H1 (cell line): ENCODE measurements around the gene ULBP3. TPM values are rescaled to one million over a fixed set of nuclear protein-coding genes. Genes with fewer than 3 reads are reported as not detected.

Experiments used
- CTCF ChIA-PET: fragments of 300-600 bp; sonication (Branson Sonifier 250); formaldehyde crosslinking; loops from one replicate; lab custom pipeline; 2021; ENCODE audit not compliant: partially characterized antibody; lab: Charles Lee
- POLR2A ChIA-PET: fragments of 300-600 bp; sonication (Branson Sonifier 250); formaldehyde crosslinking; loops from one replicate; lab custom pipeline; 2021; ENCODE audit warnings: inconsistent platforms; ENCODE audit not compliant: partially characterized antibody; lab: Charles Lee
- DNase-seq, 2 experiments: peaks; one replicate each; pipeline versions ENCODE4 v3.0.0 to v3.0.0-alpha.2; 2010 to 2022; ENCODE audit warnings: low spot score in 2 of 2, low read depth in 1 of 2, mixed read lengths in 1 of 2
- FAIRE-seq: peaks from 2 replicates; lab custom pipeline; 2011; peaks lifted over from hg19 to GRCh38; lab: Jason Lieb, UNC
- H2AFZ ChIP-seq: 2 replicates; pipeline ENCODE4 v1.8.1; 2012; ENCODE audit warnings: low read length, inconsistent platforms
- H2AK5ac ChIP-seq: 2 replicates; pipeline ENCODE4 v1.6.1; 2013; ENCODE audit warnings: low read depth, low read length
- H2BK120ac ChIP-seq: replicated peaks from 2 replicates; pipeline ENCODE3; 2013; ENCODE audit warnings: low read depth, low read length, inconsistent platforms
- H2BK12ac ChIP-seq: 2 replicates; pipeline ENCODE4 v1.6.1; 2013; ENCODE audit warnings: low read depth, low read length
- H2BK15ac ChIP-seq: 2 replicates; pipeline ENCODE4 v1.6.1; 2013; ENCODE audit warnings: low read length
- H2BK20ac ChIP-seq: 2 replicates; pipeline ENCODE4 v1.6.1; 2013; ENCODE audit warnings: low read length
- H2BK5ac ChIP-seq: 2 replicates; pipeline ENCODE4 v1.6.1; 2013; ENCODE audit warnings: low read depth, low read length
- H3K14ac ChIP-seq: 2 replicates; pipeline ENCODE4 v1.6.1; 2013; ENCODE audit warnings: inconsistent platforms; ENCODE audit not compliant: insufficient read length
- H3K18ac ChIP-seq: 2 replicates; pipeline ENCODE4 v1.6.1; 2013; ENCODE audit warnings: low read length; ENCODE audit errors: extremely low read depth
- H3K23ac ChIP-seq: 2 replicates; pipeline ENCODE4 v1.6.1; 2013; ENCODE audit warnings: inconsistent platforms; ENCODE audit not compliant: insufficient read length
- H3K23me2 ChIP-seq: 2 replicates; pipeline ENCODE4 v1.6.1; 2013; ENCODE audit warnings: low read depth, low read length
- H3K27ac ChIP-seq: 2 replicates; pipeline ENCODE4 v1.6.1; 2011; ENCODE audit warnings: low read depth, low read length, inconsistent platforms
- H3K27me3 ChIP-seq, 4 experiments: replicated peaks in 1 of 4; 1 replicate in 1 of 4; 2 replicates in 3 of 4; pipeline versions ENCODE4 v1.6.1 to v1.8.1; 2011 to 2013; ENCODE audit warnings: low read length in 3 of 4, mild to moderate bottlenecking in 3 of 4, inconsistent platforms in 2 of 4, mixed read lengths in 2 of 4, moderate library complexity in 1 of 4; ENCODE audit not compliant: control insufficient read depth in 3 of 4, insufficient read depth in 3 of 4; ENCODE audit errors: extremely low read depth in 1 of 4
- H3K36me3 ChIP-seq, 4 experiments: 2 replicates each; pipeline versions ENCODE4 v1.6.1 to v1.8.1; 2011 to 2013; ENCODE audit warnings: mild to moderate bottlenecking in 4 of 4, low read length in 3 of 4, moderate library complexity in 2 of 4, control low read depth in 1 of 4, inconsistent platforms in 1 of 4; ENCODE audit not compliant: insufficient read depth in 4 of 4, control insufficient read depth in 2 of 4
- H3K4ac ChIP-seq: replicated peaks from 2 replicates; pipeline ENCODE3; 2013; ENCODE audit warnings: low read length, low read depth, mixed read lengths, inconsistent platforms; ENCODE audit not compliant: insufficient read length
- H3K4me1 ChIP-seq, 4 experiments: replicated peaks in 1 of 4; 1 replicate in 1 of 4; 2 replicates in 3 of 4; pipeline versions ENCODE4 v1.6.1 to v1.8.1; 2011 to 2013; ENCODE audit warnings: low read length in 3 of 4, inconsistent platforms in 2 of 4, mixed read lengths in 1 of 4; ENCODE audit not compliant: insufficient read depth in 4 of 4, control insufficient read depth in 3 of 4
- H3K4me2 ChIP-seq, 2 experiments: 2 replicates each; pipeline versions ENCODE4 v1.6.1 to v1.8.1; 2011 to 2013; ENCODE audit warnings: low read depth in 2 of 2, low read length in 2 of 2, control low read depth in 1 of 2, inconsistent platforms in 1 of 2, mild to moderate bottlenecking in 1 of 2; ENCODE audit not compliant: insufficient read depth in 1 of 2
- H3K4me3 ChIP-seq, 4 experiments: fragments of 200-600, 300-600 bp in 1 of 4; sonication (generic), shearing (Covaris generic), sonication (Bioruptor Twin) in 1 of 4; 2 replicates each; pipeline versions ENCODE4 v1.5.1 to v1.8.1; 2011 to 2016; ENCODE audit warnings: low read length in 4 of 4, low read depth in 3 of 4, control low read depth in 2 of 4, inconsistent platforms in 2 of 4, mild to moderate bottlenecking in 2 of 4, mixed read lengths in 1 of 4, moderate library complexity in 1 of 4; ENCODE audit not compliant: insufficient read depth in 2 of 4; ENCODE audit errors: extremely low read depth in 1 of 4
- H3K56ac ChIP-seq: replicated peaks from 2 replicates; pipeline ENCODE3; 2013; ENCODE audit warnings: low read depth, mild to moderate bottlenecking, mixed read lengths, low read length, inconsistent platforms; ENCODE audit not compliant: insufficient read length
- H3K79me1 ChIP-seq: 2 replicates; pipeline ENCODE4 v1.6.1; 2013; ENCODE audit warnings: low read depth, low read length, control low read depth
- H3K79me2 ChIP-seq, 2 experiments: 2 replicates each; pipeline versions ENCODE4 v1.6.1 to v1.8.1; 2012 to 2013; ENCODE audit warnings: low read length in 2 of 2, mild to moderate bottlenecking in 2 of 2, inconsistent platforms in 1 of 2; ENCODE audit not compliant: insufficient read depth in 2 of 2, control insufficient read depth in 1 of 2
- H3K9ac ChIP-seq, 4 experiments: replicated peaks in 1 of 4; 1 replicate in 1 of 4; 2 replicates in 3 of 4; pipeline versions ENCODE4 v1.6.1 to v1.8.1; 2011 to 2013; ENCODE audit warnings: low read depth in 3 of 4, low read length in 3 of 4, control low read depth in 2 of 4, mild to moderate bottlenecking in 2 of 4, moderate library complexity in 2 of 4, inconsistent platforms in 1 of 4; ENCODE audit errors: extremely low read depth in 1 of 4
- H3K9me3 ChIP-seq, 2 experiments: 2 replicates each; pipeline versions ENCODE4 v1.6.1 to v1.8.1; 2012 to 2013; ENCODE audit warnings: mild to moderate bottlenecking in 2 of 2, moderate library complexity in 2 of 2, control low read depth in 1 of 2, inconsistent platforms in 1 of 2, low read depth in 1 of 2, low read length in 1 of 2, mixed read lengths in 1 of 2; ENCODE audit not compliant: insufficient read depth in 2 of 2
- H4K20me1 ChIP-seq, 2 experiments: replicated peaks in 1 of 2; 2 replicates each; pipeline versions ENCODE3 to v1.8.1; 2011 to 2013; ENCODE audit warnings: inconsistent platforms in 2 of 2, low read length in 2 of 2, mild to moderate bottlenecking in 1 of 2; ENCODE audit not compliant: insufficient read depth in 2 of 2, control insufficient read depth in 1 of 2
- H4K5ac ChIP-seq: 2 replicates; pipeline ENCODE4 v1.6.1; 2013; ENCODE audit warnings: low read length, low read depth, mixed read lengths, inconsistent platforms; ENCODE audit not compliant: insufficient read length
- H4K8ac ChIP-seq: 2 replicates; pipeline ENCODE4 v1.8.0; 2013; ENCODE audit warnings: mild to moderate bottlenecking, moderate library complexity, low read length, inconsistent platforms; ENCODE audit not compliant: insufficient read depth; ENCODE audit errors: extremely low read depth
- H4K91ac ChIP-seq: replicated peaks from 2 replicates; pipeline ENCODE3; 2013; ENCODE audit warnings: low read length, mixed read lengths, inconsistent platforms; ENCODE audit not compliant: insufficient read length
- EZH2 ChIP-seq: fragments of 200-600 bp; sonication (generic); IDR thresholded peaks from 2 replicates; pipeline ENCODE4 v1.7.1; 2012; ENCODE audit warnings: low read depth, mild to moderate bottlenecking, moderate library complexity, low read length, inconsistent platforms; ENCODE audit not compliant: severe bottlenecking
- KDM4A ChIP-seq: IDR thresholded peaks from one replicate; pipeline ENCODE4 v1.7.1; 2012; ENCODE audit warnings: low read depth, mild to moderate bottlenecking, moderate library complexity, low read length, inconsistent platforms; ENCODE audit not compliant: severe bottlenecking
- POLR2A ChIP-seq, 2 experiments: IDR thresholded peaks; 1 replicate in 1 of 2; 2 replicates in 1 of 2; pipeline ENCODE4 v1.6.1; 2011; ENCODE audit warnings: low read depth in 2 of 2, low read length in 2 of 2, mild to moderate bottlenecking in 2 of 2; ENCODE audit errors: control extremely low read depth in 1 of 2
- RNF2 ChIP-seq: fragments of 200-900, 300-1000 bp; sonication (generic); IDR thresholded peaks from 2 replicates; pipeline ENCODE4 v1.7.1; 2016; ENCODE audit warnings: borderline replicate concordance, low read depth, mild to moderate bottlenecking, antibody characterized with exemption, low read length; ENCODE audit not compliant: poor library complexity, severe bottlenecking; ENCODE audit errors: missing control alignments
- SUZ12 ChIP-seq: fragments of 200-600 bp; sonication (generic); IDR thresholded peaks from 2 replicates; pipeline ENCODE4 v1.6.1; 2012; ENCODE audit warnings: mild to moderate bottlenecking, inconsistent platforms, low read length, moderate library complexity, mixed read lengths
- YY1 ChIP-seq: IDR thresholded peaks from 2 replicates; pipeline ENCODE4 v1.6.1; 2011; ENCODE audit warnings: low read depth, mild to moderate bottlenecking, low read length
- WGBS, 2 experiments: shearing (Covaris generic) in 1 of 2; methylation state at CpG; one replicate each; pipeline versions ENCODE4 v1.1.6 to v1.1.7; 2013 to 2015; ENCODE audit warnings: low lambda C conversion rate in 2 of 2, mixed read lengths in 2 of 2, inconsistent platforms in 1 of 2, low coverage in 1 of 2, missing lambda C conversion rate in 1 of 2; ENCODE audit not compliant: insufficient replicate concordance in 2 of 2, insufficient coverage in 1 of 2, insufficient read length in 1 of 2; ENCODE audit errors: extremely low coverage in 1 of 2, missing lambda C conversion rate in 1 of 2; 5-methylcytosine and 5-hydroxymethylcytosine counted together
- polyA plus RNA-seq, 7 experiments: library from polyadenylated mRNA; depleted of rRNA in 3 of 7; stranded (reverse) in 5 of 7; unstranded in 2 of 7; fragments of >200 nt in 5 of 7; fragments of 200-250 nt in 2 of 7; gene quantifications; 1 replicate in 5 of 7; 2 replicates in 1 of 7; 4 replicates in 1 of 7; pipeline versions ENCODE4 v1.2.1 to v1.2.3, GENCODE V29; 2011 to 2013; ENCODE audit warnings: missing spikeins in 2 of 7, mixed read lengths in 2 of 7
- total RNA-seq: library from RNA; stranded (reverse); fragmentation: NEBNext Ultra II Directional; extraction: Animal tissue kit (Norgen Biotek cat#: 25700); gene quantifications from 2 replicates; pipeline ENCODE4 v1.2.1, GENCODE V29; 2021

Gene ULBP3
- total and polyA plus RNA-seq, 2 of the 8 experiments (the other 6 are each of a cell fraction or from before 2014, with no cell fraction given), result 1.9 to 4.2 TPM

DNA sequence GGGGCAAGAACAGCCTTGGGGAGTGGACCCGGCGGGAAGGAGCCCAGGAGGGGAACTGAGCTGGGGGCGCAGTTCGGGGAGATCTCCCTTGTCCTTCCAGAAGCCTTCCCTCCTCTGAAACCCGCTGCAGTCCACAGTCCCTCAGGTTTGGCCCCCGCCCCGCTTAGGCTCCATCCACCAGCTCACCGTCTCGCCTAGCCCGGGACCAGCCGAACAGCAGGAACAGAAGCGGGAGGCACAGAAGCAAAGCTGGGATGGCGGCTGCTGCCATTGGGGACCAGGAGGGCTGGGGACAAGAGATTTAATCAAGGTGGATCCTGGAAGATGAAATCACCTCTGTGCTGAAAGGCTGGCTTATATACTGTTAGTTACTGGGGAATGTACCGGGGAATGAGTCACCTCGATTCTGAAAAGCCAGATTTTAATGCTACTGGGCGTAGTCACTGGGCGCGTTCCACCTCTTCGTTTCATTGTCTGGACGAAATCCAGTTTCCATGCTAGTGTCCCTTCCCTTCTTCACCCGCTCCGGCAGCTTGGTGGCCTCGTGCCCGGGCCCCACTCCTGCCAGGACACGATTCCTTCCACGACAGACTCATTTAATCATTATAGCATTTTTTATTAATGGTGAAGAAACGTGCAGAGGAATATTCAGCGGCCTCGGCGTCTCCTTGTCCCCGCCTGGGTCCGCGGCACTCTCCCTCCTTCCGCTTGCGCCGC lies 43.6 kb downstream of the ULBP3 start, which contains the start of gene RAET1L:
Gene RAET1L, minus strand, starts transcription at position 332 of the 717 bp plus-strand sequence. Its CDS starts 61 bp downstream, at position 271.
- peak within 1 kb of the TSS; percentile 20 to 53 (median 28); a peak in 6 of 8 replicates for H3K4me3 ChIP-seq
- H3K4me1 ChIP-seq, result peaks cover 0 to 6% (median 1%) of the 10 kb centered on the region in 4 experiments; a peak in 4 of 7 replicates
- H3K79me1 ChIP-seq, result no peaks in the 10 kb centered on the region
- H2BK15ac ChIP-seq, result no peak within 1 kb of the TSS
- no peak within 1 kb of the TSS for H4K8ac ChIP-seq
- H4K91ac ChIP-seq, result no peak within 1 kb of the TSS
- TF ChIP-seq EZH2, result peak; percentile 52
- peak; percentile 34 for TF ChIP-seq RNF2
- peak; percentile 26 for TF ChIP-seq KDM4A
- no peak for TF ChIP-seq POLR2A (IDR thresholded peaks at IDR 0.05; ENCODE audit: control extremely low read depth in 1 of 2, low read depth in 2 of 2, low read length in 2 of 2)
- no peak for TF ChIP-seq YY1
- peak; percentile 62; the same call in 1 of the 2 replicates for TF ChIP-seq SUZ12
- no peaks in the 10 kb centered on the region for H3K9me3 ChIP-seq
- no peak within 1 kb of the TSS for H3K9ac ChIP-seq
- no peak within 1 kb of the TSS for H3K4ac ChIP-seq
- no peak within 1 kb of the TSS for H2BK20ac ChIP-seq
- no peak within 1 kb of the TSS for H2BK120ac ChIP-seq
- no peaks in the 10 kb centered on the region for H3K36me3 ChIP-seq
- WGBS, 2 experiments, result 55% methylated on average over 36 of the region's 36 CpGs; no CpG with 5 or more reads in 1 of the 2 experiments
- ChIA-PET CTCF (interaction anchor here (1.0 to 2.0 kb wide), 4 partner anchors 9 to 96 kb away, joined by 3 to 5 read pairs (median 4); no protein-coding TSS in a partner anchor), POLR2A (no interaction called here)
- H3K23me2 ChIP-seq, result no peaks in the 10 kb centered on the region; the same call in 1 of the 2 replicates
- H2AFZ ChIP-seq, result peak within 1 kb of the TSS; percentile 87
- no peak within 1 kb of the TSS for H3K14ac ChIP-seq
- H3K4me2 ChIP-seq, result peak within 1 kb of the TSS; percentile 63 to 67
- H2BK5ac ChIP-seq, result no peak within 1 kb of the TSS
- H3K27ac ChIP-seq, result no peak within 1 kb of the TSS
- H4K20me1 ChIP-seq, result no peaks in the 10 kb centered on the region
- no peak within 1 kb of the TSS for H2AK5ac ChIP-seq
- FAIRE-seq (no peak), DNase-seq (no peak)
- no peaks in the 10 kb centered on the region for H3K79me2 ChIP-seq
- H3K18ac ChIP-seq, result no peak within 1 kb of the TSS; the same call in none of the 2 replicates
- no peak within 1 kb of the TSS for H3K56ac ChIP-seq
- no peak within 1 kb of the TSS for H2BK12ac ChIP-seq
- H4K5ac ChIP-seq, result no peak within 1 kb of the TSS
- no peak within 1 kb of the TSS for H3K23ac ChIP-seq
- H3K27me3 ChIP-seq, result peaks cover 7 to 30% (median 20%) of the 10 kb centered on the region in 4 experiments; a peak in 6 of 7 replicates
